Frontal cortex (tissue), 4 donors: ENCODE results near the gene BAG3. TPM values are rescaled to one million over a fixed set of nuclear protein-coding genes. Genes with fewer than 3 reads are reported as not detected.
"Not testable (repeated sequence)": the region's sequence is repeated elsewhere in the genome, so short reads cannot be mapped to it uniquely, and the experiment has no call there.

Experiments
- DNase-seq, 2 donors: peaks; one replicate each; pipeline ENCODE4 v3.0.0; 2012; ENCODE audit warnings: low spot score in 2 of 2
- FAIRE-seq: peaks from 2 replicates; lab custom pipeline; 2012; peaks lifted over from hg19 to GRCh38; lab: Jason Lieb, UNC
- total RNA-seq: library from RNA; depleted of rRNA; stranded (reverse); fragments of >200 nt; gene quantifications from one replicate; pipeline ENCODE4 v1.2.3, GENCODE V29; 2014
- donor health status: control.
- donor health status: control.
- donor health status: control.

The BAG3 gene
- total RNA-seq: 0.82 TPM

- peak; percentile 95 for DNase-seq
Measured at GRCh38 chr10:119650692-119651513, at the start of gene BAG3. TSS of gene BAG3 (plus strand) at chr10:119651380. CDS start at chr10:119651676, 296 bp downstream.

GRCh38 chr10:119602241-119603095 lies 48.7 kb upstream of the BAG3 start:
- DNase-seq (no peak), FAIRE-seq (no peak)

More at GRCh38 chr10:119650692-119651513, at the start of gene BAG3:
- FAIRE-seq: no peak

- no peak for FAIRE-seq
Measured at GRCh38 chr10:119604468-119604867, 46.7 kb upstream of the BAG3 start.

GRCh38 chr10:119608316-119609155 lies 42.6 kb upstream of the BAG3 start:
- FAIRE-seq (no peak), DNase-seq (peak in 1 of 2 donors; percentile 49)

More at GRCh38 chr10:119604468-119604867, 46.7 kb upstream of the BAG3 start:
- DNase-seq: no peak

GRCh38 chr10:119609516-119609915 lies 41.7 kb upstream of the BAG3 start:
- DNase-seq (no peak), FAIRE-seq (no peak)

GRCh38 chr10:119611433-119611832 lies 39.7 kb upstream of the BAG3 start:
- DNase-seq (no peak), FAIRE-seq (no peak)

- FAIRE-seq: no peak
- DNase-seq: no peak
Measured at GRCh38 chr10:119613741-119614140, 37.4 kb upstream of the BAG3 start.

GRCh38 chr10:119614686-119615085 lies 36.5 kb upstream of the BAG3 start:
- no peak for FAIRE-seq

GRCh38 chr10:119616882-119617570 lies 34.2 kb upstream of the BAG3 start:
- FAIRE-seq (no peak), DNase-seq (no peak)

More at GRCh38 chr10:119614686-119615085, 36.5 kb upstream of the BAG3 start:
- DNase-seq: no peak

GRCh38 chr10:119619215-119619614 lies 32.0 kb upstream of the BAG3 start:
- no peak for FAIRE-seq
- no peak for DNase-seq

GRCh38 chr10:119619811-119620210 lies 31.4 kb upstream of the BAG3 start:
- not testable (repeated sequence) for FAIRE-seq, DNase-seq

- FAIRE-seq (no peak), DNase-seq (no peak)
Measured at GRCh38 chr10:119620241-119621077, 30.7 kb upstream of the BAG3 start.

- FAIRE-seq (no peak), DNase-seq (no peak)
Measured at GRCh38 chr10:119621078-119621384, 30.1 kb upstream of the BAG3 start.

- DNase-seq (no peak), FAIRE-seq (peak; percentile 99)
Measured at GRCh38 chr10:119625570-119626280, 25.5 kb upstream of the BAG3 start.

- no peak for FAIRE-seq
- DNase-seq: no peak
Measured at GRCh38 chr10:119630300-119630699, 20.9 kb upstream of the BAG3 start.

- FAIRE-seq (no peak), DNase-seq (no peak)
Measured at GRCh38 chr10:119633538-119634218, 17.5 kb upstream of the BAG3 start.

- DNase-seq: no peak
- FAIRE-seq: no peak
Measured at GRCh38 chr10:119634219-119634544, 17.0 kb upstream of the BAG3 start.

- FAIRE-seq (no peak), DNase-seq (no peak)
Measured at GRCh38 chr10:119637631-119638030, 13.5 kb upstream of the BAG3 start.
